GM19238 (cell line): ENCODE measurements around the gene ZNF587.
"Not testable (repeated sequence)": the region's sequence is repeated elsewhere in the genome, so short reads cannot be mapped to it uniquely, and the experiment has no call there.

Source experiments
- DNase-seq: peaks from one replicate; pipeline ENCODE4 v3.0.0; 2011; ENCODE audit warnings: low spot score; ENCODE audit not compliant: insufficient read length

Gene ZNF587

GRCh38 chr19:57849666-57850473 lies at the start of gene ZNF587:
ZNF587 (plus strand) TSS chr19:57849859; CDS start chr19:57850039, 180 bp downstream.
- DNase-seq = peak; percentile 62

DNA sequence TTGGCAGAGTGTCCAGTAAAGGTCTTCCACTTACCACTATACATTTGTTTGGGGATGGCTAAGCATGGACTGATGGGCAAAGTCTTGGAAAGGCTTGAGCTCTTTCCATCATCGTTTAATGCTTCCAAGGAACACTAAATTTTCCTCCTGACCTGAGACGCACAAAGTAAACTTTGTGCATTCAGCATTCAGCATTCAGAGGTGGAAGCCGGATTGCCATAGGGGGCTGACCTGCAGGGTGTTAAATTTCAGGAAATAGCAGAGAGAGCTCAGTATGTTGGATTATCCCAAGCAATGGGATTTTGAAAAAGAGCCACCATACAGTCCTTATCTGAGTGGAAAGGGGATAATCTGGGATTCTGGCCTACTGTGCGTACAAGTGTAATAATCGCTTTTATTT lies 49.0 kb upstream of the ZNF587 start:
- DNase-seq = no peak

- no peak for DNase-seq
These were observed 47.4 kb upstream of the ZNF587 start for GRCh38 chr19:57802269-57802668.

- no peak for DNase-seq
These were observed 46.4 kb upstream of the ZNF587 start for GRCh38 chr19:57803265-57803593.

DNA sequence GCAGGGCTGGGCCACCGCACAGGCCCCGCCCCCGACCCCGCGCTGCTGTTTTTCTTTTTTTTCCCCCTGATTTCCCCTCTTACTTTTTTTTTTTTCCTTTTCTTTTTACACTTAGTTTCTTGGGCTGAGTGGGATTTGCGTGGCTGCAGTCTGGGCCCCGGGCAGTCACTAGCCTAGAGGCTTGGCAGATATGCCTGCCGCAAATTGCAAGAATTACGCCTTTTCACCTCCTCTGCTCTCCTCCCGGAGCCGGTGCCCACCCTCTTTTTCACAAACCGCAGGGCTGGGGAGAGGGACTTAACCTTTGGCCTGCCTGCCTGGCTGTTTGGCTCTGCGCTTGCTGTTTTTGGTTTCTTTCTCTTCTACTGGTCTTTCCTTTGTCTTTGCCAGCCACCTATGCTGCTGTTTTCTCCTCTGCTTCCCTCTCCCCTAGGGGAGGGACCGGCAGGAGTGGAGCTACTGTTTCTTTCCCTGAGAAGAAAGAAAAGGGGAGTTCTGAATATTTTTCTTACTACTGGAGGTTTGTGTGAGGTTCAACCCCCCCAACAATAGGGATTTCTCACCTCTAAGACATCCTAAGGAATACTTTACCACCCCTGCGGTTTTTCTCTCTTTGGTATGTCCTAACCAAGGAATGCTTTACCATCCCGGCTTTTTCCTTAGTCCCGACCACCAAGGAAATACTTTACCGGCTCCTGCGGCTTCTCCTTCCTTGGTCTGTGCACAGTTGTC lies 45.9 kb upstream of the ZNF587 start:
- DNase-seq = no peak

GRCh38 chr19:57807541-57807940 lies 42.1 kb upstream of the ZNF587 start:
- DNase-seq = no peak

GRCh38 chr19:57810410-57811295 lies 39.0 kb upstream of the ZNF587 start:
- not testable (repeated sequence) for DNase-seq

GRCh38 chr19:57812226-57812625 lies 37.4 kb upstream of the ZNF587 start:
- no peak for DNase-seq

DNA sequence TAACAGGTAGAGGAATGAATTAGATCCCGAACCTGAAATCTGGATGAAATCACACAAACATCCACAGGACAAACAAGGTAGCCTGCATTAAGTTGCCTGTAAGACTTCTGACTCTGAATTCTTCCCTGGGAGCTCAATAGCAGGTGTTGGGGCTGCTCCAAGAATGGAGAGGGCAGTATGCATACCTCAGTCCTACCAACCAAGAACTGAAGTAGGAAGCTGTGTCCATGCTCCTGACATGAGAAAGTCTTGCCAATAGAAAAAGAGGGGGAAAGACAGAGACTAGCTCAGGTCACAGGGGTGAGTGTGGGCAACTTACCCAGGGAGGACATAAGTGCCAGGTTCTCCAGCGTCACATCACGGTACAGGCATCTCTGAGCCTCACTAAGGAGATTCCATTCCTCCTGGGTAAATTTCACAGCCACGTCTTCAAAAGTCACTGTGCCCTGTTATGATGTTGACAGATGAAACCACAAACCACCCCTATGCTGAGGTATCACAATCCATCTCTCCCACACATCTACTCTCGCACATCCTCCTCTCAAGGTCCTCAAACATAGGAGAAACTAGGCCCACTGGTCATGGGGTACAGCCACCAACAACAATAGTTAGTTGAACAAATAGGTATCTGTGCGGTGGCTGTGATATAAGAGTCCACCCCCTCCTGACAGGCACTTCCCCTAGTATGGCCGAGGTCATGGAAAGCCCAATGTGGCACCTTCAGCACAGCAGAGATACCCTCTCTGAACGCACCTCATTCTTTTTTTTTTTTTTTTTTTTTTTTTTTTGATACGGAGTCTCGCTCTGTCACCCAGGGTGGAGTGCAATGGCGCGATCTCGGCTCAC lies 36.5 kb upstream of the ZNF587 start:
- DNase-seq = not testable (repeated sequence)

GRCh38 chr19:57813919-57814504 lies 35.6 kb upstream of the ZNF587 start:
- no peak for DNase-seq

GRCh38 chr19:57814505-57815246 lies 35.0 kb upstream of the ZNF587 start, which contains the start of gene ZNF552:
ZNF552 (minus strand) TSS chr19:57814913; CDS start chr19:57814743, 170 bp downstream.
- DNase-seq = peak; percentile 66

DNA sequence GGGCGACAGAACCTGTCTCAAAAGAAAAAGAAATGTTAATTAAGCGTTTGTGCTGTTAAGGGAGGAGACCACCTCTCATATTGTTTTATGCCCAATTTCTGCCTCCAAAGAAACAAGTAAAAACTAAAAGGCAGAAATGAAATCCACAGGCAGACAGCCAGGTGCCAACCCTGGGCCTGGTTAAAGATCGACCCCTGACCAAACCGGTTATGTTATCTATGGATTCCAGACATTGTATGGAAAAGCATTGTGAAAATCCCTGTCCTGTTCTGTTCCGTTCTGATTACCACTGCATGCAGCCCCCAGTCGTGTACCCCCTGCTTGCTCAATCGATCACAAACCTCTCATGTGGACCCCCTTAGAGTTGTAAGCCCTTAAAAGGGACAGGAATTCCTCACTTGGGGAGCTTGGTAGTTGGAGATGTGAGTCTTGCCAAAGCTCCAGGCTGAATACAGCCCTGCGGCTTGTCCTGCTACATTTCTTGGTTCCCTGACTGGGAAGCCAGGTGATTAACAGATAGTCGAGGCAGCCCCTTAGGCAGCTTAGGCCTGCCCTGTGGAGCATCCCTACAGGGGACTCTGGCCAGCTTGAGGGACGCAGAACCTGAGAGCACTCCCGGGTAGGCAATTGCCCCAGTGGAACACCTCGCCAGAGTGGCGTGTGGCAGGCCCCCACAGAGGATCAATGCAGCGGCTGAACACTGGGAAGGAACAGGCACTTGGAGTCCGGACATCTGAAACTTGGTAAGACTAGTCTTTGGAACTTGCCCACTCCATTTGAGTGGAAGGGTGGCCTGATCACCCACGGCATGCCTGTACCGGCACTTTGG lies 34.2 kb upstream of the ZNF587 start:
- no peak for DNase-seq

DNA sequence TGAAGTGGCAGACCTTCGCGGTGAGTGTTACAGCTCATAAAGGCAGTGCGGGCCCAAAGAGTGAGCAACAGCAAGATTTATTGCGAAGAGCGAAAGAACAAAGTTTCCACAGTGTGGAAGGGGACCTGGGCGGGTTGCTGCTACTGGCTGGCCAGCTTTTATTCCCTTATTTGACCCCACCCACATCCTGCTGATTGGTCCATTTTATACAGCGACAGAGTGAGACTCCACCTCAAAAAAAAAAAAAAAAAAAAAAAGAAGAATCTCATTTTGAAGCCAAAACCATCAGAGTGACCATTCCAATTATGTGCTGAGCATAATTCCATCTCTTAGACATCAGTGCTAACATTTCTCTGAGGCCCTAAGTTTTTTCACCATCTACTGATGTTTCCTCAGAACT lies 33.0 kb upstream of the ZNF587 start:
- no peak for DNase-seq

GRCh38 chr19:57817976-57818375 lies 31.7 kb upstream of the ZNF587 start:
- DNase-seq = no peak

- no peak for DNase-seq
These were observed 31.3 kb upstream of the ZNF587 start for GRCh38 chr19:57818378-57818777.

DNA sequence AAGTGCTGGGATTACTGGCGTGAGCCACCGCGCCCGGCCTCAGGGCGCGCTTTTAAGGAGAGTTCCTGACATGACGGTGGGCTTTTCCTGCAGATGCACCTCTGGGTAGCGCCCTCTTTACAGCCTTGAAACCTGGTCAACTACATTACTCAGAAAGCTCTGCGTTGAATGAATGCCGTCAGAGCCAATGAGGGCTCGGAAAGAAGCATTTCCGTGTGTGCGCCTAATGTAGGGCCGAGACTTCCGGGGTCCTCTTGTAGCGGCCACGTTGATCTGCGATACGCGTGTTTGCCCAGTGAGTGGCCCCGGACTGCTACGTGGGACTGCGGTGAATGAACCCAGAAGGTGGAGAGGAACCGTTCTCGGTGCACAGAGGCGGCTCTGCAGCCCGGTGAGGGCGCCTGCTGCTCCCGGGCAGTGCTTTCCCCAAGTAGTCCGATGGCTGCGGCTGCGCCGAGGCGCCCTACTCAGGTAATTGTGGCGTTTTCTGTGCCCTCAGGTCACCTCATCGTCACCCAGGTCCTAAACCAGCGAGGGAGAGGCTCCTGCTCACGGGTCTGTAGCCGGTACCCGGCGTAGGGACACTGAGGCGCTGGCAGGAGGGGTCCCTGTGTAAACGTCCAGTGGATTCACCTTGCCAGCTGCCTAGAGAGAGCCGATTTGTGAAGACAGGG lies 30.0 kb upstream of the ZNF587 start:
- DNase-seq = peak; percentile 87

GRCh38 chr19:57820599-57820998 lies 29.1 kb upstream of the ZNF587 start:
- DNase-seq = no peak

GRCh38 chr19:57821095-57821494 lies 28.6 kb upstream of the ZNF587 start:
- DNase-seq = not testable (repeated sequence)
